GM15510 (cell line): Measurements from ENCODE around the gene TRAF4.

ENCODE experiments used
- POLR2A ChIP-seq: IDR thresholded peaks from 3 replicates; pipeline ENCODE4 v1.6.1; 2011; ENCODE audit warnings: borderline replicate concordance; ENCODE audit not compliant: insufficient read length; ENCODE audit errors: extremely low read depth

TRAF4 gene

DNA sequence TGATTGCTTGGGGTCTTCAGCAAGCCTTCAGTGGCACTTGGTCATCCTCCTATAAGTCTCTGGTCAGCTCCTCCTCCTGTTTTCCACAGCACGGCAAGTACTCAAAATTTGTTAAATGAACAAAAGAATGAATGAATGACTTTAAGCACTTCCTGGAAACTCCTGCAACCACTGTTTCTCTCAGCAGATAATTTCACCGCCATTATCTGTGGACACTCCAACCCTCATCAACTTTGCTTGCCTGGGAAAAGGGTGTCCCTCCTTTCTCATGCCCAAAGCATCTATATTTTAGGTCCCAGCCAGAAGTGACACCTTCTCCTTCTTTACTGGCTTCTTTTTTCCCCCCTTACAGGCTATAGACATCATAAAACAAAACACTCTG, 36.5 kb upstream of the TRAF4 start:
- no peak for TF ChIP-seq POLR2A

DNA sequence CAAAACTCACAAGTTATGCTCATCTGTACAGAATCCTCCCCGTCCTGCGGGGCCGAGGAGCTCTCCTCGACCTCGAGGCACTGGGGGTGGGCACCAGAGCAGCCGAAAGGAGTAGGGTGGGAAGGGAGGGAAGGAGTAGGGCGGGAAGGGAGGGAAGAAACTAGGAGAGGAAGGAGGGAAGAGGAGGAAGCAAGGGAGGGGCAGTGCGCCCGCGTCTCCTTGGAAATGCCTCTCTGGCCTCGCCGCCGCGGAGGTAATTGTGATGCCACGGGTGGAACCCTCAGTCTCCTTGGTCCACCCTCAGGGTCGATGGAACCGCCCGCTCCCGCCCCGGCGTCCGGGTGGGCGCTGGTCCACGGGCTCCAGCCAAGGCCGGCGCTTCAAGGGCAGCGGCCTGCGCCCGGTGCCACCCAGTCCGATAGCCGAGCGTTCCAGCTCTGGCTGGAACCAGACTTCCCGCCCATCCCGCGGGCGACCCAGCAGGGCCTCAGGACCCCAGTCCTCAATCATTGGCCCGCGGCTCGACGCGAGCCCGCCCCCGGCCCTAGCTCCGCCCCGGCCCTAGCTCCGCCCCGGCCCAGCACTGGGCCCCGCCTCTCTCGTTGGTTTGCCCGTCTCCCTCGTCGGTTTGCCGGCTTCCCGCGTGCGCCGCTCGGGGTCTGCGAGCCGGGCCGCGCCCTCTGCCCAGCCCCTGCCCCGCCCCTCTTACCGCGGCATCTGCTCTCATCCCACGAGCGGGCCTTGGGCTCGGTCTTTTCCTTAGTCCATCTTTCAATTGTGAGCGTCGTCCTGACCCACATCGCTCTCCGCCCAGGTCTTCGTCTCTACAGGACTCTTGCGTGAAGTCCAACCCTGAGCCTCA, 32.7 kb upstream of the TRAF4 start:
- peak; percentile 71 for TF ChIP-seq POLR2A

GRCh38 chr17:28711723-28712031, 32.1 kb upstream of the TRAF4 start, which contains the start of gene PROCA1:
Gene PROCA1 (minus strand): TSS chr17:28711888. CDS start chr17:28711660, 228 bp downstream.
- no peak for TF ChIP-seq POLR2A

DNA sequence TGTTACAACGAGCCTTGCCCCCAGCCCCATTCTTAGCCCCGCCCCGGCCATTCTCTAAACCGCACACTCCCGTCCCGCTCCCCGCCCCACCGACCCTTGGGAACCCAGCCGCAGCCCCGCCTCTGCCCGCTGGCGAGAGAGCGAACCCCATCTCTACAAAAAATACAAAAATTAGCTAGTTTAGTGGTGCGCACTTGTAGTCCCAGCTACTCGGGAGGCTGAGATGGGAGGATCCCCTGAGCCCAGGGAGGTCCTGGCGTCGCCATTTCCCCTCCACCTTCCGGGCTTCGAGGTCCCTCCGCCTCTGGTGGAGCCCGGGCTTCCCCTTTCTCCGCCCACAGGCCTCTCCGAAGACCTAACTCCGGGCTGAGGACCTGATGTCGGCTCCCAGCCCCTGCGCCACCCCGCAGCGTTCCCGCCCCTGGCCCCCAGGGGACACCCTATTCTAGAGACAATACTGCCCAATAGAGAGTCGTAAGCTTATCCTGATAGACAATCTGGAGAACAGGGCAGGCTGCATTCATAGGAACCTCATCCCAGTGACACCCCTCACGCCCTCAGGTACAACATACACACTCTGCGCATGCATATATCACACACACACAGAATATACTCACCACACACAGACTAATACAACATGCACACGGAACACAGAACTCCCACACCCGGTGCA, 31.6 kb upstream of the TRAF4 start:
- TF ChIP-seq POLR2A: peak; percentile 37

GRCh38 chr17:28712705-28713415, 31.0 kb upstream of the TRAF4 start:
- no peak for TF ChIP-seq POLR2A

DNA sequence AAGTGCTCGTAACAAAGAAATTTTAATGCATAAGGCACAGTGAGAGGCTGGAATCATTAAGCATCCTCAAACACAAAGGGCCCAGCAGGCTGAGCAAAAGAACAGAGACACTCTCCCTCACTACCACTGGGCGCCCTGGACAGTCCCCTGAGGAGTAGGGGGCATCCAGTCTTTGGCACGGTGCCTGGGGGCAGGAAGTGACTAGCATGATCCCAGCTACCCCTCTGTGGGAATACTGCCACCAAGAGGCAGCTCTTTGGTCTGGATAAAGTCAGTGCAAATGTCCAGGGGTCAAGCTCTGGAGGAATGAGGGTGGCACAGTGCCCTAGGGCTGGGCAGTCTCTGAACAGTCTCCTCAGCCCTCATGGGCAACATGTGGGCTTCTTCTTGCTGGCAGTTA, 29.5 kb upstream of the TRAF4 start:
- no peak for TF ChIP-seq POLR2A

DNA sequence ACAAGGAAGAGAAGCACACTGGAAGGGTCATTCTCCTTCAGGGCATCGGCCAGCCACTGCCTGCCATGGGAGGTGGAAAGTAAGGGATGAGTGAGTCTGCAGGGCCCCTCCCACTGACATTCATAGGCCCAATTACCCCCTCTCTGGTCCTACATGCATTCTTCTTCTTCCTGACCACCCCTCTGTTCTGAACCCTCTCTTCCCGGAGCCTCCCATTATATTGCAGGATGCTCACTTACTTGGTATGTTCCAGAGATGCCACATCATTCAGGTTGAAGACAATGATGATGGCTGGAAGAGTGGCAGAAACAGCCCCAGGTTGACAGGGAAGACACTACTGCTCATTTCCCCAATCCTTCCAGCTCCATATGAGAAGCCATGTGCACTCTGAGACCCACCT, 28.6 kb upstream of the TRAF4 start:
- TF ChIP-seq POLR2A: no peak

DNA sequence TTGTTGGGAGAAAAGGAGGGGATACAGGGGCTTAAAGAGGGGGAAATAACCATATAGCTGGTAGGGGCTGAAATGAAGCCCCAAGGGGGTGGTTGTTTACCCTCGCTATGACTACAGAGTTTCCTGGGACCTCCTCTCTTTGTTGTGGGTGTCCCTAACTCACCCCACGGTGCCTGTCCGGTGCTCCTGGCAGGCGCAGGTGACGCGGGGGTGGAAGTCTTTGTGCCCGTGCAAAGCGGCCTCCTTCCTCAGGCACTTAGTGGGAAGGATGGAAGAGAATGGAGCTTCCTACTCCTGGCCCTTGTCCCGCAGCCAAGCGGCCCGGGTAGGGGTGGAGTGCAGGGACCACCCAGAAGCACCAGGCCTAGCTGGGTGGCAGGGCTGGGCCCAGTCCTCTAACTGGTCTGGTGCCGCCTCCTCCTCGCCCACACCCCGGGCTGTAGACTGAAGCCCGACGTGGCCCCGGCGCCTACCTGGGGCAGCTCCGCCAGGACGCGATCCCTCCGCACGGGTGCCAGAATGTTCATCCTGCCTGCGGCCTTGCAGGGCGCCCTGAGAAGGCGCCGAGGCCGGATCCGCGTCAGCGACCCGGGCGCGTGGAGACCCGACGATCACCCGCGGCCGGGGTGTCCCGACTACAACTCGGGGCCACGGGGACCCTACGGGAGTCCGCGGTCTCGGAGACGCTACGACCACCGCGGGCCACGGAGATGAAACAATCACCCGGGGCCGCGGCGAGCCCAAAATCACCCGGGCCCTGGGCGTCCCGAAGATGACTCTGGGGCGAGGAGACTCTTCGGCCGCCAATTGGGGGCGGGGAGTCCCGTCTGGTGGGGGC, 26.9 kb upstream of the TRAF4 start:
- TF ChIP-seq POLR2A: no peak

GRCh38 chr17:28717578-28718332, 26.1 kb upstream of the TRAF4 start, which contains the start of gene RAB34:
Gene RAB34 (minus strand): TSS chr17:28717868. CDS start chr17:28717266, 602 bp downstream.
- TF ChIP-seq POLR2A: peak; percentile 47

GRCh38 chr17:28718333-28719020, 25.3 kb upstream of the TRAF4 start:
- no peak for TF ChIP-seq POLR2A

DNA sequence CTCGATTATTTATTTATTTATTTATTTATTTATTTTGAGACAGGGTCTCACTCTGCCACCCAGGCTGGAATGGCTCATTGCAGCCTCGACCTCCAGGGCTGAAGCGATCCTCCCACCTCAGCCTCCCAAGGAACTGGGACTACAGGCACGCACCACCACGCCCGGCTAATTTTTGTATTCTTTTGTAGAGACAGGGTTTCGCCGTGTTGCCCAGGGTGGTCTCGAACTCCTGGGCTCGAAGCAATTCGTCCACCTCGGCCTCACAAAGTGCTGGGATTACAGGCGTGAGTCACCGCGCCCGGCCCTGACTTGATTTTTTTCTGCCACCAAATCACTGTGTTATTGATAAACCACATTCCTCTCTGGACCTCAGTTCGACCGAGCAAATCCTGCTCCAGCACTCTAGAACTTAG, 24.8 kb upstream of the TRAF4 start:
- TF ChIP-seq POLR2A: no peak

- no peak for TF ChIP-seq POLR2A
These were observed 23.4 kb upstream of the TRAF4 start for GRCh38 chr17:28720247-28720996.

- TF ChIP-seq POLR2A: no peak
These were observed 21.2 kb upstream of the TRAF4 start for GRCh38 chr17:28722417-28723158.
